ENCODE measurements around the gene GLIPR1L1.
"Not testable (repeated sequence)": the region's sequence is repeated elsewhere in the genome, so short reads cannot be mapped to it uniquely, and the experiment has no call there.

Gene GLIPR1L1

GRCh38 chr12:75334384-75335030 lies at the start of gene GLIPR1L1:
GLIPR1L1 (plus strand) TSS chr12:75334670; CDS start chr12:75334729, 59 bp downstream.
- no peak for DNase-seq

- no peak for DNase-seq
Observed at GRCh38 chr12:75288860-75289259, 45.6 kb upstream of the GLIPR1L1 start.

GRCh38 chr12:75289753-75290152 lies 44.7 kb upstream of the GLIPR1L1 start:
- no peak for DNase-seq

- DNase-seq = no peak
Observed at GRCh38 chr12:75291014-75291413, 43.5 kb upstream of the GLIPR1L1 start.

GRCh38 chr12:75294336-75294735 lies 40.1 kb upstream of the GLIPR1L1 start:
- DNase-seq = no peak

- no peak for DNase-seq
Observed at GRCh38 chr12:75294797-75295196, 39.7 kb upstream of the GLIPR1L1 start.

- DNase-seq = no peak
Observed at GRCh38 chr12:75302225-75302624, 32.2 kb upstream of the GLIPR1L1 start.

GRCh38 chr12:75302781-75303180 lies 31.7 kb upstream of the GLIPR1L1 start:
- no peak for DNase-seq

- DNase-seq = no peak
Observed at GRCh38 chr12:75305412-75306332, 28.8 kb upstream of the GLIPR1L1 start.

- DNase-seq = no peak
Observed at GRCh38 chr12:75308279-75308678, 26.2 kb upstream of the GLIPR1L1 start.

- no peak for DNase-seq
Observed at GRCh38 chr12:75311369-75311768, 23.1 kb upstream of the GLIPR1L1 start.

- DNase-seq = no peak
Observed at GRCh38 chr12:75315518-75315917, 19.0 kb upstream of the GLIPR1L1 start.

GRCh38 chr12:75317784-75318183 lies 16.7 kb upstream of the GLIPR1L1 start:
- DNase-seq = no peak

GRCh38 chr12:75322464-75322863 lies 12.0 kb upstream of the GLIPR1L1 start:
- DNase-seq = no peak

GRCh38 chr12:75323663-75324062 lies 10.8 kb upstream of the GLIPR1L1 start:
- no peak for DNase-seq

GRCh38 chr12:75327642-75328041 lies 6.8 kb upstream of the GLIPR1L1 start:
- DNase-seq = no peak

- peak; percentile 44 for DNase-seq
Observed at GRCh38 chr12:75329918-75330826, 4.3 kb upstream of the GLIPR1L1 start, which contains the start of gene CAPS2. CAPS2 (minus strand) TSS chr12:75330324; CDS start chr12:75326498, 3,826 bp downstream.

GRCh38 chr12:75337905-75338304 lies 3.4 kb downstream of the GLIPR1L1 start:
- DNase-seq = no peak

- DNase-seq = no peak
Observed at GRCh38 chr12:75341873-75342272, 7.4 kb downstream of the GLIPR1L1 start.

GRCh38 chr12:75345531-75345930 lies 11.1 kb downstream of the GLIPR1L1 start:
- no peak for DNase-seq

GRCh38 chr12:75346215-75346614 lies 11.7 kb downstream of the GLIPR1L1 start:
- not testable (repeated sequence) for DNase-seq

- DNase-seq = no peak
Observed at GRCh38 chr12:75349946-75350345, 15.5 kb downstream of the GLIPR1L1 start.

GRCh38 chr12:75350413-75350812 lies 15.9 kb downstream of the GLIPR1L1 start:
- DNase-seq = no peak

All from 8988T (cell line).